ENCODE measurements around the gene MED29. TPM values are rescaled to one million over a fixed set of nuclear protein-coding genes. Genes with fewer than 3 reads are reported as not detected.

The MED29 gene
- total and polyA plus RNA-seq, 10 of the 15 experiments (the other 5 are each of a cell fraction or from before 2014, with no cell fraction given), result 3.2 to 36.6 (median 22.8) TPM

DNA sequence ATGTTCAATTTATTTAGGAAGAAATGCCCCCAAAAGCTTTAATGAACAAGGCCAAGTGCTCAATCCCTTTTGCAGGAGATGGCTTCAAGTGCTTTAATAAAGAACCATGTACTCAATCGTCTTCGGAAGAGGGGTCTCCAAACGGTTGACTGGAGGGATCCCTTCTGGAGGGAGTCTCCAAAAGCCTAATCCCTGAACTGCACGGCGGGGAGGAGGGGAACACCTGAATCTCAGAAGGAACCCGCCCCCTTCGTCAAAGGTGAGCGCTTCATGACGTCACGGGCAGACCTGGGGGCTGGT is 777 bp upstream of the MED29 start (continued):
- TF ChIP-seq ZNF592 (IDR thresholded peaks at IDR 0.05) (no peak), MTA2 (IDR thresholded peaks at IDR 0.05; ENCODE audit: low read depth) (no peak), PAX5 (IDR thresholded peaks at IDR 0.05; ENCODE audit: borderline replicate concordance, low read depth, low read length) (no peak), PBX3 (IDR thresholded peaks at IDR 0.05; ENCODE audit: insufficient replicate concordance, low read depth, low read length) (no peak), SIX5 (IDR thresholded peaks at IDR 0.05; ENCODE audit: low read depth, low read length, severe bottlenecking) (no peak), CREB1 (IDR thresholded peaks at IDR 0.05; ENCODE audit: low read depth) (peak; percentile 97), POU2F2 (IDR thresholded peaks at IDR 0.05; ENCODE audit: borderline replicate concordance, low read depth, low read length) (no peak), SMAD5 (IDR thresholded peaks at IDR 0.05; ENCODE audit: low read depth) (no peak), SRF (IDR thresholded peaks at IDR 0.05; ENCODE audit: low read depth in 2 of 2, low read length in 2 of 2) (no peak)

All from GM12878 (cell line).